Measurements from ENCODE around the gene CFAP77.

The CFAP77 gene

GRCh38 chr9:132516911-132517310, 106.9 kb downstream of the CFAP77 start:
- DNase-seq (ENCODE audit: extremely low read depth, low read depth), result no peak
- no peak for TF ChIP-seq CTCF (IDR thresholded peaks at IDR 0.05; ENCODE audit: low read depth, low read length)

GRCh38 chr9:132517815-132518550, 108.0 kb downstream of the CFAP77 start:
- DNase-seq (ENCODE audit: extremely low read depth, low read depth), result no peak
- no peak for TF ChIP-seq CTCF (IDR thresholded peaks at IDR 0.05; ENCODE audit: low read depth, low read length)

GRCh38 chr9:132518626-132519025, 108.6 kb downstream of the CFAP77 start:
- DNase-seq (ENCODE audit: extremely low read depth, low read depth), result no peak
- no peak for TF ChIP-seq CTCF (IDR thresholded peaks at IDR 0.05; ENCODE audit: low read depth, low read length)

GRCh38 chr9:132519033-132519432, 109.0 kb downstream of the CFAP77 start:
- no peak for TF ChIP-seq CTCF (IDR thresholded peaks at IDR 0.05; ENCODE audit: low read depth, low read length)
- no peak for DNase-seq (ENCODE audit: extremely low read depth, low read depth)

- no peak for TF ChIP-seq CTCF (IDR thresholded peaks at IDR 0.05; ENCODE audit: low read depth, low read length)
- no peak for DNase-seq (ENCODE audit: extremely low read depth, low read depth)
These were observed 110.6 kb downstream of the CFAP77 start for GRCh38 chr9:132520612-132521011.

- TF ChIP-seq CTCF (IDR thresholded peaks at IDR 0.05; ENCODE audit: low read depth, low read length), result no peak
- no peak for DNase-seq (ENCODE audit: extremely low read depth, low read depth)
These were observed 115.5 kb downstream of the CFAP77 start for GRCh38 chr9:132525308-132526023.

- TF ChIP-seq CTCF (IDR thresholded peaks at IDR 0.05; ENCODE audit: low read depth, low read length), result no peak
- DNase-seq (ENCODE audit: extremely low read depth, low read depth), result no peak
These were observed 121.2 kb downstream of the CFAP77 start for GRCh38 chr9:132531195-132531594.
